Measurements from ENCODE around the gene LNP1. TPM values are rescaled to one million over a fixed set of nuclear protein-coding genes. Genes with fewer than 3 reads are reported as not detected.

LNP1 gene
- total and polyA plus RNA-seq, 10 of the 15 experiments (the other 5 are each of a cell fraction or from before 2014, with no cell fraction given) = 2.1 to 4.2 (median 2.7) TPM

DNA sequence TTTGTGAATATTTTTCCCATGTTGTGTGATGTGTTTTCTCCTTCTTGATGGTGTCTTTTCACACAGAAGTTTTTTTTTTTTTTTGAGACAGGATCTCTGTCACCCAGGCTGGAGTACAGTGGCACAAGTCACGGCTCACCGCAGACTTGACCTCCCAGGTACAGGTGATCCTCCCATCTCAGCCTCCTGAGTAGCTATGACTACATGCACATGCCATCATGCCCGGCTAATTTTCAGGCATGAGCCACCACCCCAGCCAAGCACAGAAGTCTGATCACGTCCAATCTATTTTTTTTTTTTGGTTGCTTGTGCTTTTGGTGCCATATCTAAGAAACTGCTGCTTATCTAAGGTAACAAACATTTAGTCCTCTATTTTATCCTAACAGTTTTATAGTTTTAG is 25.0 kb upstream of the LNP1 start:
- Histone ChIP-seq H3K27ac (ENCODE audit: control insufficient read depth, insufficient read depth) (no peak overlapping the region), H2AFZ (ENCODE audit: control insufficient read depth, low read depth, low read length) (no peak overlapping the region), H3K79me2 (ENCODE audit: control insufficient read depth, insufficient read depth, low read length) (no peaks in the 10 kb centered on the region), H3K4me1 (ENCODE audit: control insufficient read depth, insufficient read depth, low read length) (no peaks in the 10 kb centered on the region), H3K4me2 (ENCODE audit: control insufficient read depth, insufficient read depth) (no peak overlapping the region), H3K9me3 (replicated peaks; ENCODE audit: control insufficient read depth, insufficient read depth, low read length) (no peaks in the 10 kb centered on the region), H3K4me3 (no peak overlapping the region), H3K36me3 (ENCODE audit: control insufficient read depth in 2 of 2, insufficient read depth in 2 of 2, low read length in 1 of 2) (peaks cover 8 to 26% of the 10 kb centered on the region in 2 experiments), H3K9ac (ENCODE audit: control insufficient read depth, insufficient read depth, low read length) (no peak overlapping the region), H4K20me1 (ENCODE audit: control insufficient read depth, insufficient read depth) (no peaks in the 10 kb centered on the region), H3K27me3 (replicated peaks in 1 of 2; ENCODE audit: control insufficient read depth in 2 of 2, insufficient read depth in 2 of 2, low read length in 1 of 2) (no peaks in the 10 kb centered on the region)
- BruUV-seq (replicated peaks) = no TSS peak
- in situ Hi-C loops (cut with MboI) = no loop called here
- ATAC-seq = no peak
- WGBS (ENCODE audit: insufficient coverage, insufficient replicate concordance, low lambda C conversion rate, missing lambda C conversion rate) = 98% methylated on average over 4 of the region's 4 CpGs
- intact Hi-C loops (cut with micrococcal nuclease; ENCODE audit: unreplicated experiment) = no loop called here
- FAIRE-seq = no peak
- SMC1A ChIA-PET (ENCODE audit: uncharacterized antibody, unreplicated experiment) = interaction anchor here (0.6 to 1.1 kb wide), 3 partner anchors 32 to 745 kb away, joined by 3 read pairs; no protein-coding TSS in a partner anchor
- POLR2A ChIA-PET = interaction anchor here (0.6 to 1.1 kb wide), 4 partner anchors 15 to 378 kb away, joined by 3 to 4 read pairs (median 3); no protein-coding TSS in a partner anchor
- RAD21 ChIA-PET (ENCODE audit: unreplicated experiment) = no interaction called here
- CTCF ChIA-PET = interaction anchor here (0.7 to 1.2 kb wide), 3 partner anchors 12 to 66 kb away, joined by 3 to 5 read pairs (median 4); no protein-coding TSS in a partner anchor
- DNase-seq (ENCODE audit: low read depth, low spot score) = no peak
- TF ChIP-seq KAT2A (conservative IDR thresholded peaks at IDR 0.05; ENCODE audit: control insufficient read depth, low read depth, low read length) = no peak
- TF ChIP-seq, protein P1, sequence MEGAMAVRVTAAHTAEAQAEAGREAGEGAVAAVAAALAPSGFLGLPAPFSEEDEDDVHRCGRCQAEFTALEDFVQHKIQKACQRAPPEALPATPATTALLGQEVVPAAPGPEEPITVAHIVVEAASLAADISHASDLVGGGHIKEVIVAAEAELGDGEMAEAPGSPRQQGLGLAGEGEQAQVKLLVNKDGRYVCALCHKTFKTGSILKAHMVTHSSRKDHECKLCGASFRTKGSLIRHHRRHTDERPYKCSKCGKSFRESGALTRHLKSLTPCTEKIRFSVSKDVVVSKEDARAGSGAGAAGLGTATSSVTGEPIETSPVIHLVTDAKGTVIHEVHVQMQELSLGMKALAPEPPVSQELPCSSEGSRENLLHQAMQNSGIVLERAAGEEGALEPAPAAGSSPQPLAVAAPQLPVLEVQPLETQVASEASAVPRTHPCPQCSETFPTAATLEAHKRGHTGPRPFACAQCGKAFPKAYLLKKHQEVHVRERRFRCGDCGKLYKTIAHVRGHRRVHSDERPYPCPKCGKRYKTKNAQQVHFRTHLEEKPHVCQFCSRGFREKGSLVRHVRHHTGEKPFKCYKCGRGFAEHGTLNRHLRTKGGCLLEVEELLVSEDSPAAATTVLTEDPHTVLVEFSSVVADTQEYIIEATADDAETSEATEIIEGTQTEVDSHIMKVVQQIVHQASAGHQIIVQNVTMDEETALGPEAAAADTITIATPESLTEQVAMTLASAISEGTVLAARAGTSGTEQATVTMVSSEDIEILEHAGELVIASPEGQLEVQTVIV (IDR thresholded peaks at IDR 0.05; ENCODE audit: borderline replicate concordance, partially characterized antibody) = no peak
- TF ChIP-seq SPI1 (IDR thresholded peaks at IDR 0.05; ENCODE audit: borderline replicate concordance, insufficient read depth, low read depth, low read length) = no peak
- no peak for TF ChIP-seq SRF (IDR thresholded peaks at IDR 0.05; ENCODE audit: low read depth in 2 of 2, low read length in 2 of 2)
- no peak for TF ChIP-seq WRNIP1 (IDR thresholded peaks at IDR 0.05; ENCODE audit: borderline replicate concordance, low read depth, low read length)
- no peak for TF ChIP-seq BRCA1 (IDR thresholded peaks at IDR 0.05; ENCODE audit: low read depth, low read length)
- TF ChIP-seq, protein P2, sequence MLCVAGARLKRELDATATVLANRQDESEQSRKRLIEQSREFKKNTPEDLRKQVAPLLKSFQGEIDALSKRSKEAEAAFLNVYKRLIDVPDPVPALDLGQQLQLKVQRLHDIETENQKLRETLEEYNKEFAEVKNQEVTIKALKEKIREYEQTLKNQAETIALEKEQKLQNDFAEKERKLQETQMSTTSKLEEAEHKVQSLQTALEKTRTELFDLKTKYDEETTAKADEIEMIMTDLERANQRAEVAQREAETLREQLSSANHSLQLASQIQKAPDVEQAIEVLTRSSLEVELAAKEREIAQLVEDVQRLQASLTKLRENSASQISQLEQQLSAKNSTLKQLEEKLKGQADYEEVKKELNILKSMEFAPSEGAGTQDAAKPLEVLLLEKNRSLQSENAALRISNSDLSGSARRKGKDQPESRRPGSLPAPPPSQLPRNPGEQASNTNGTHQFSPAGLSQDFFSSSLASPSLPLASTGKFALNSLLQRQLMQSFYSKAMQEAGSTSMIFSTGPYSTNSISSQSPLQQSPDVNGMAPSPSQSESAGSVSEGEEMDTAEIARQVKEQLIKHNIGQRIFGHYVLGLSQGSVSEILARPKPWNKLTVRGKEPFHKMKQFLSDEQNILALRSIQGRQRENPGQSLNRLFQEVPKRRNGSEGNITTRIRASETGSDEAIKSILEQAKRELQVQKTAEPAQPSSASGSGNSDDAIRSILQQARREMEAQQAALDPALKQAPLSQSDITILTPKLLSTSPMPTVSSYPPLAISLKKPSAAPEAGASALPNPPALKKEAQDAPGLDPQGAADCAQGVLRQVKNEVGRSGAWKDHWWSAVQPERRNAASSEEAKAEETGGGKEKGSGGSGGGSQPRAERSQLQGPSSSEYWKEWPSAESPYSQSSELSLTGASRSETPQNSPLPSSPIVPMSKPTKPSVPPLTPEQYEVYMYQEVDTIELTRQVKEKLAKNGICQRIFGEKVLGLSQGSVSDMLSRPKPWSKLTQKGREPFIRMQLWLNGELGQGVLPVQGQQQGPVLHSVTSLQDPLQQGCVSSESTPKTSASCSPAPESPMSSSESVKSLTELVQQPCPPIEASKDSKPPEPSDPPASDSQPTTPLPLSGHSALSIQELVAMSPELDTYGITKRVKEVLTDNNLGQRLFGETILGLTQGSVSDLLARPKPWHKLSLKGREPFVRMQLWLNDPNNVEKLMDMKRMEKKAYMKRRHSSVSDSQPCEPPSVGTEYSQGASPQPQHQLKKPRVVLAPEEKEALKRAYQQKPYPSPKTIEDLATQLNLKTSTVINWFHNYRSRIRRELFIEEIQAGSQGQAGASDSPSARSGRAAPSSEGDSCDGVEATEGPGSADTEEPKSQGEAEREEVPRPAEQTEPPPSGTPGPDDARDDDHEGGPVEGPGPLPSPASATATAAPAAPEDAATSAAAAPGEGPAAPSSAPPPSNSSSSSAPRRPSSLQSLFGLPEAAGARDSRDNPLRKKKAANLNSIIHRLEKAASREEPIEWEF (IDR thresholded peaks at IDR 0.05; ENCODE audit: insufficient replicate concordance, low read depth, low read length) = no peak
- TF ChIP-seq NFYA (IDR thresholded peaks at IDR 0.05; ENCODE audit: borderline replicate concordance, low read depth, low read length) = no peak
- TF ChIP-seq, protein P3, sequence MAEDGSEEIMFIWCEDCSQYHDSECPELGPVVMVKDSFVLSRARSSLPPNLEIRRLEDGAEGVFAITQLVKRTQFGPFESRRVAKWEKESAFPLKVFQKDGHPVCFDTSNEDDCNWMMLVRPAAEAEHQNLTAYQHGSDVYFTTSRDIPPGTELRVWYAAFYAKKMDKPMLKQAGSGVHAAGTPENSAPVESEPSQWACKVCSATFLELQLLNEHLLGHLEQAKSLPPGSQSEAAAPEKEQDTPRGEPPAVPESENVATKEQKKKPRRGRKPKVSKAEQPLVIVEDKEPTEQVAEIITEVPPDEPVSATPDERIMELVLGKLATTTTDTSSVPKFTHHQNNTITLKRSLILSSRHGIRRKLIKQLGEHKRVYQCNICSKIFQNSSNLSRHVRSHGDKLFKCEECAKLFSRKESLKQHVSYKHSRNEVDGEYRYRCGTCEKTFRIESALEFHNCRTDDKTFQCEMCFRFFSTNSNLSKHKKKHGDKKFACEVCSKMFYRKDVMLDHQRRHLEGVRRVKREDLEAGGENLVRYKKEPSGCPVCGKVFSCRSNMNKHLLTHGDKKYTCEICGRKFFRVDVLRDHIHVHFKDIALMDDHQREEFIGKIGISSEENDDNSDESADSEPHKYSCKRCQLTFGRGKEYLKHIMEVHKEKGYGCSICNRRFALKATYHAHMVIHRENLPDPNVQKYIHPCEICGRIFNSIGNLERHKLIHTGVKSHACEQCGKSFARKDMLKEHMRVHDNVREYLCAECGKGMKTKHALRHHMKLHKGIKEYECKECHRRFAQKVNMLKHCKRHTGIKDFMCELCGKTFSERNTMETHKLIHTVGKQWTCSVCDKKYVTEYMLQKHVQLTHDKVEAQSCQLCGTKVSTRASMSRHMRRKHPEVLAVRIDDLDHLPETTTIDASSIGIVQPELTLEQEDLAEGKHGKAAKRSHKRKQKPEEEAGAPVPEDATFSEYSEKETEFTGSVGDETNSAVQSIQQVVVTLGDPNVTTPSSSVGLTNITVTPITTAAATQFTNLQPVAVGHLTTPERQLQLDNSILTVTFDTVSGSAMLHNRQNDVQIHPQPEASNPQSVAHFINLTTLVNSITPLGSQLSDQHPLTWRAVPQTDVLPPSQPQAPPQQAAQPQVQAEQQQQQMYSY (CRISPR knock-in tag; IDR thresholded peaks at IDR 0.05) = no peak
- no peak for TF ChIP-seq ZNF274 (IDR thresholded peaks at IDR 0.05; ENCODE audit: insufficient read depth, insufficient read length)
- no peak for TF ChIP-seq CBFB (IDR thresholded peaks at IDR 0.05; ENCODE audit: low read depth)
- no peak for TF ChIP-seq IKZF1 (conservative IDR thresholded peaks at IDR 0.05)
- no peak for TF ChIP-seq SREBF1 (IDR thresholded peaks at IDR 0.05; ENCODE audit: low read length)
